GM19372 (cell line): ENCODE measurements around the gene TSTD1.
"Not testable (repeated sequence)": the region's sequence is repeated elsewhere in the genome, so short reads cannot be mapped to it uniquely, and the experiment has no call there.

Experiments
- ATAC-seq: cut with Tn5 transposase; IDR thresholded peaks from one replicate; pipeline ENCODE4 v1.9.1; 2021; ENCODE audit warnings: mild to moderate bottlenecking, low read depth, moderate library complexity; ENCODE audit not compliant: unreplicated experiment

The TSTD1 gene

GRCh38 chr1:161013131-161013487, 25.7 kb downstream of the TSTD1 start:
- ATAC-seq = no peak

- ATAC-seq = no peak
Observed at GRCh38 chr1:161012420-161012819, 26.3 kb downstream of the TSTD1 start.

GRCh38 chr1:161009602-161010211, 29.1 kb downstream of the TSTD1 start:
- no peak for ATAC-seq

DNA sequence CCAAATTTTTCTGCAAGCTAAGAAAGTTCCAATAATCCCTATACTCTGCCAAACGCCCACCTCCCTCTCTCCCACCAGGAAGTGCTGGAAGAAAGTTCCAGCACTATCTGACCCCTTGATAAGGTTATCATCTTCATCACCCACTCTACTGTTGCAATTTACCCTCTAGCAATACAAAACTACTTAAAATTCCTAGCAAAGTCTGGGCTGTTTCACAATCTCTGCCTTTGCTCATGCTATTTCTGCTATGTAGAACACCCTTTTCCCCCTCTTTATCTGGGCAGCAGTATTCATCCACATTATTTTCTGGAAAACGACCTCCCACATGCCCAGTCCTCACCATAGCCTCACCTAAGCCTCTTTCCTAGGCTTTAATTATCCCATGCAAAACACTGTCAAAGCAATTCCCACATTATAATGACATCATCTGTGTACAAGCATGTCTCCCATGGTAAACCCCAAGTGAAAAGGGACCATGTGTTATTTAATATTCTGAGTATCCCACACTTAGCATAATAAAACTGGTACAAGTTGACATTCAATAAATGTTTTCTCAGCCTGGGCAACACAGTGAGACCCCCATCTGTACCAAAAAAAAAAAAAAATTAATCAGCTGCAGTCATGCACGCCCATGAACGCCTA, 29.8 kb downstream of the TSTD1 start:
- no peak for ATAC-seq

DNA sequence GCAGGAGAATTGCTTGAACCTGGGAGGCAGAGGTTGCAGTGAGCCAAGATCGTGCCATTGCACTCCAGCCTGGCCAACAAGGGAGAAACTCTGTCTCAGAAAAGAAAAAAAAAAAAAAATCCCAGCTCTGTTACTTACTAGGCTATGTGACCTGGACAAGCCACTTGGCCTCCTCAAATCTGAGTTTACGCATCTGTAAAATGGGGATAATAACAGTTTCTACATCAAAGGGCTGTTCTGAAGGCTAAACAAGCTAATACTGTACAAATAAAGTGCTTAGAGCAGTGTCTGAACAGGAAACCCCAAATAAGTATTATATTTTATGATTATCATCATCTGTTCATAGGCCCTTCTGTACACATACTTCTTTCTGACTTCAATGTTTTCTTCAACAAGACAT, 31.4 kb downstream of the TSTD1 start:
- no peak for ATAC-seq

- ATAC-seq = no peak
Observed at GRCh38 chr1:161006563-161006962, 32.2 kb downstream of the TSTD1 start.

DNA sequence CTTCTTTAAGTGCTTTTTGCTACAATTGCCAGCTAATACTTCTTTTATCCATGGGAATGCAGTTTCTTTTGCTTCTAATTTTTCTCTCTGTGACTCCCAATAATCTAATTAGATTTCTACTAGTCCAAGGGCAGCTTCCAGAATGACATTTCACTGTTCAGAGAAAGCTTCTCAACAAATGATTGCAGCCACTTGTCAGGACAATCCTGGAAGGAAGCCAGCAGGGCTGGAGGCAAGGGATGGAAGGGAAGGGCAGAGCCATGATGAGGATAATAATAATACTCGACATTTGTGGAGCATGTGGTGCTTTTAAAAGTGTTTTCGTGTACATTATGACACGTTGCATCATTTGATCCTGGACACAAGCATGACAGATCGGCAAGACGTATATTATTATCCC, 37.2 kb downstream of the TSTD1 start:
- no peak for ATAC-seq

DNA sequence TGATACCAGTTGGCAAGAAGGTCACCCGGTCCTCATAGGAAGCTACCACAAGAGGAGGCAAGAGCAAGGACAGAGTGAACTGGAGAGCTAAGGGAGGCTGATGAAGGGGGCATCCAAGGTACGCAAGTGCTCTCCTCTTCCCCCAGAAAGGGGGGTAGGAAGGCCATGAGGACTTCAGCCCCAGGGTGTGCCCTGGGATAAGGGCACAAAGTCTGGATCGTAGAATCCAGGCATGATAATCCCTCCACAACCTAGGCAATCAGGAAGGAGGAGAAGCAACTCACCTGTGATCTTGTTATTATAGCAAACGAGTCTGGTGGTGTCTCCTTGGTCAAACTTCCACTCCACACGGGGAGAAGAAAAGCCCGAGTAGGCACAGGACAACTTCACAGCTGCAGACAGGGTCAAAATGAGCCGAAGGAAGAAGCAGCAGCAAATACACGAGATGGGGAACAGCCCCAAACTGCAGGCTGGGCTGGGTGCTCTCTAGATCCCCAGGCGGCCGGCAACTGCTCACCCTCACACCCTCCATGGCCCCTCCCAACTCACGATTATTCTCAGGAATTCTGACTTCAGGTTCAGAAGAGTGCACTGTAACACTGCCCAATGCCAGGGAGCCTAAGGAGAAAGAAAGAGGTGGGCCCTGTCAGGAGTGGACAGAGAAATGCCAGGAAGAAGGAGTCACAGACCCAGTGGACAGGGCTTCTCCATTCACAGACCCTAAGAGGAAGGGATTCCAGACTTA, 37.9 kb downstream of the TSTD1 start:
- no peak for ATAC-seq

DNA sequence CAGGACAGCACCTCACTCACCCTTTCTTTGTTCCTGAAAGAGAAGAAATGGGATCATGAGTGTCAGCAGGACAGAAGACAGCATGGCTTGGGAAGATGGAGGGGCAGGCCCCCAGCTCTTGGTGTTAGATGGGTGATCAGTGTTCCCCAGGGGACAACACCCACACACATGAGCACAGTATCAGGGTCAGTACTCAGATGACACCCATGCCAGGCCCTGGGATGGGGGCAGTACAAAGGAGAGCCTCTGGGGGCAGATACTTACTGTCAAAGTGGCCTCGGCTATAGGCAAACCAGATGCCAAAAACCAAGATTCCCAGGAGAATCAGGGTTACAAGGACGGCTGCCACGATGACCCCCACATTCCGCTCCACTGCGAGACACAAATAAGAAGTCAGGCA, 39.4 kb downstream of the TSTD1 start:
- no peak for ATAC-seq

DNA sequence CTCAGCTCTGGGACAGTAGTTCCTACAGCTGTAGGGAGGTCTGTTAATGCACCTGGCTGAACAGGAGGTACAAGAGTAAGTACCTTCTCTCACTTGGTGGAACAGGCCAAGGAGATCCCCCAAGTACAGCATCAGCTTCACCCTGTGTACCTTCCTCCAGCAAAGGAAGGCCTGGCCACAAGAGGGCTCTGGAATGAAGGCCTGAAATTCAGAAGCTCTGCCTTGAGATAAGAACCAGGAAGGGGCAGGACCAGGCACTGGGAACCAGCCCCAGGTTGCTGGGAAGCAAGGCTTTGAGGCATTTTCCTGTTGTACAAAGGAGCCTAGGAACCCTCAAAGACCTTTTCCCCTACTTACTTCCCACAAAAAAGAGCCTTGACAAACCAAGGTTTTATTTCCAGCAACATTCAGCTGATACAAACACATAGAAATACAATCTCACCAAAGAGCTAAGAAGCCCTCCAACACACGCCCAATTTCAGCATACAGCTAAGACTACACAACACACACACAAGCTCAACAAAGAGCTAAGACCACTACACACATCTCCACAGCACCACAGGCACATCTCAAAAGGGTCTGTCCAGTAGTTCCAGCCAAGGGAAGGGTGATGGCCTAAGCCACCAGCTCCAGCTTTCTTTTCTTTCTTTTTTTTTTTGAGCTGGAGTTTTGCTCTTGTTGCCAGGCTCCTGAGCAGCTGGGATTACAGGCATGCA, 41.3 kb downstream of the TSTD1 start:
- no peak for ATAC-seq

GRCh38 chr1:160996178-160996577, 42.6 kb downstream of the TSTD1 start:
- no peak for ATAC-seq

DNA sequence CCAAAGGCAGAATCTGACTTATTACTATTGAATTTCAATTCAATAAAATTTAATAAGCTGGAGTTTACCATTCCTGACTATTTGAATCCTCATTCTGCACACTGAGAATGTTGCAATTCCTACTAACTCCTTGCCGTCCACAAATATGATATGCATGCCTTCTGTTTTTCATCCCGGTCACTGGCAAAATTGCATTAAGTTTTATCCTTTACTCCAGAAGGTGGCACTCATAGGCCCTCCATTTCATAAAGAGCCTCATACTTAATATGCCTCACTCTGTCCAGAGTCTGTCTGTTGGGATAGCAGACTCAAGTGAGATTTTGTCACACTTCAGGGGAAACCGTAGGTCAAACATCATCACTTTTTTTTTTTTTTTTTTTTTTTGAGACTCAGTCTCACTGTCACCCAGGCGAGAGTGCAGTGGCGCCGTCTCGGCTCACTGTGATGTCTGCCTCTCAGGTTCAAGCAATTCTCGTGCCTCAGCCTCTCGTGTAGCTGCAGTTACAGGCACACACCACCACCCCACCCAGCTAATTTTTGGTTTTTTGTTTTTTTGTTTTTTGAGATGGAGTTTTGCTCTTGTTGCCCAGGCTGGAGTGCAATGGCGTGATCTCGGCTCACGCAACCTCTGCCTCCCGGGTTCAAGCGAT, 45.1 kb downstream of the TSTD1 start:
- ATAC-seq = no peak

DNA sequence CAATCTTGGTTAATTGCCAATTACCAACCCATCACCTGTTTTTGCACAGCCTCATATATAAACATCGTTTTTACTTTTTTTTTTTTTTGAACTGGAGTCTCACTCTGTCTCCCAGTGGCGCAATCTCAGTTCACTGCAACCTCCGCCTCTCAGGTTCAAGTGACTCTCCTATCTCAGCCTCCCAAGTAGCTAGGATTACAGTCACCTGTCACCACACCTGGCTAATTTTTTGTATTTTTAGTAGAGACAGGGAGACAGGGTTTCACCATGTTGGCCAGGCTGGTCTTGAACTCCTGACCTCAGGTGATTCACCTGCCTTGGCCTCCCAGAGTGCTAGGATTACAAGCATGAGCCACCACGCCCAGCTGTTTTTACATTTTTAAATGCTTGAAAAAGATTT, 46.7 kb downstream of the TSTD1 start:
- ATAC-seq = not testable (repeated sequence)
